ENCODE data around the gene SLAMF7.
"Not testable (repeated sequence)": the region's sequence is repeated elsewhere in the genome, so short reads cannot be mapped to it uniquely, and the experiment has no call there.

The SLAMF7 gene

GRCh38 chr1:160711602-160712311 lies 27.3 kb upstream of the SLAMF7 start, which contains the start of gene CD48:
TSS of gene CD48 (minus strand) at chr1:160711822. CDS start at chr1:160711763, 59 bp downstream.
- no peak within 1 kb of the TSS for H3K4me3 ChIP-seq (ENCODE audit: low read length)
- DNase-seq (ENCODE audit: low read depth) = no peak
- TF ChIP-seq CTCF (conservative IDR thresholded peaks at IDR 0.05; ENCODE audit: low read depth, low read length) = no peak

GRCh38 chr1:160712525-160713080 lies 26.4 kb upstream of the SLAMF7 start:
- DNase-seq (ENCODE audit: low read depth); H3K4me3 ChIP-seq (ENCODE audit: low read length): not testable (repeated sequence)

GRCh38 chr1:160713161-160713560 lies 25.9 kb upstream of the SLAMF7 start:
- DNase-seq (ENCODE audit: low read depth) = no peak
- no peak for TF ChIP-seq CTCF (conservative IDR thresholded peaks at IDR 0.05; ENCODE audit: low read depth, low read length)
- no peak overlapping the region for H3K4me3 ChIP-seq (ENCODE audit: low read length)

GRCh38 chr1:160714034-160714648 lies 24.9 kb upstream of the SLAMF7 start:
- DNase-seq (ENCODE audit: low read depth); H3K4me3 ChIP-seq (ENCODE audit: low read length): not testable (repeated sequence)

GRCh38 chr1:160716013-160716412 lies 23.0 kb upstream of the SLAMF7 start:
- no peak for DNase-seq (ENCODE audit: low read depth)
- no peak for TF ChIP-seq CTCF (conservative IDR thresholded peaks at IDR 0.05; ENCODE audit: low read depth, low read length)
- no peak overlapping the region for H3K4me3 ChIP-seq (ENCODE audit: low read length)

- no peak overlapping the region for H3K4me3 ChIP-seq (ENCODE audit: low read length)
- DNase-seq (ENCODE audit: low read depth) = no peak
- TF ChIP-seq CTCF (conservative IDR thresholded peaks at IDR 0.05; ENCODE audit: low read depth, low read length) = no peak
Observed at GRCh38 chr1:160717306-160717705, 21.7 kb upstream of the SLAMF7 start.

- no peak for DNase-seq (ENCODE audit: low read depth)
- H3K4me3 ChIP-seq (ENCODE audit: low read length) = no peak overlapping the region
- no peak for TF ChIP-seq CTCF (conservative IDR thresholded peaks at IDR 0.05; ENCODE audit: low read depth, low read length)
Observed at GRCh38 chr1:160718210-160718609, 20.8 kb upstream of the SLAMF7 start.
